ENCODE results near the gene PTPN14.

PTPN14 gene

GRCh38 chr1:214341932-214342331, 209.5 kb downstream of the PTPN14 start:
- Mint-ChIP-seq H3K9me3 (peaks cover 24% of the 10 kb centered on the region), H3K4me1 (peaks cover 11% of the 10 kb centered on the region), H3K36me3 (ENCODE audit: low read depth) (peaks cover 66% of the 10 kb centered on the region), H3K27ac (no peak overlapping the region), H3K4me3 (no peak overlapping the region), H3K27me3 (ENCODE audit: low read depth, poor library complexity) (peaks cover 4% of the 10 kb centered on the region)
- no peak for TF ChIP-seq CTCF (IDR thresholded peaks at IDR 0.05)
- DNase-seq: no peak

DNA sequence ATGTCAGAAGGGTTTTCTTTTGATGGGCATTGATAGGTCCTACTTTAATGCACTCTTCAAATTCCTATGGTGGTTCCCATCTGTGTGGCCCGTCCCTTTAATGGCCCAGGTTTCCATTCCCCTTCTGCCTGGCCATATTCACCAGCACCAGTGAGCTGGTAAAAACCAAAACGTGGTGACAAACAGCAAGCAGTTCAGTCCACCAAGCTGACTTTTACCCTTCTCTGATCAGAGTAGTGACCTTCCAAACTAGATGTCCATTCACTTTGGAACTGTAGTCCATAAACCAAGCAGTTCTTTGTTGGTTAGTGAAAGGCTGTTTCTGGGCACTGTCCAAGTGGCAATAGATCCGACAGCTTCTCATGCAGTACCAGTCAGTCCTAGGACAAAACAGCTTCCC, 209.9 kb downstream of the PTPN14 start:
- Mint-ChIP-seq H3K27me3 (ENCODE audit: low read depth, poor library complexity) (peaks cover 4% of the 10 kb centered on the region), H3K9me3 (peaks cover 24% of the 10 kb centered on the region), H3K4me3 (no peak overlapping the region), H3K27ac (no peak overlapping the region), H3K36me3 (ENCODE audit: low read depth) (peaks cover 69% of the 10 kb centered on the region), H3K4me1 (peaks cover 16% of the 10 kb centered on the region)
- DNase-seq: no peak
- no peak for TF ChIP-seq CTCF (IDR thresholded peaks at IDR 0.05)

DNA sequence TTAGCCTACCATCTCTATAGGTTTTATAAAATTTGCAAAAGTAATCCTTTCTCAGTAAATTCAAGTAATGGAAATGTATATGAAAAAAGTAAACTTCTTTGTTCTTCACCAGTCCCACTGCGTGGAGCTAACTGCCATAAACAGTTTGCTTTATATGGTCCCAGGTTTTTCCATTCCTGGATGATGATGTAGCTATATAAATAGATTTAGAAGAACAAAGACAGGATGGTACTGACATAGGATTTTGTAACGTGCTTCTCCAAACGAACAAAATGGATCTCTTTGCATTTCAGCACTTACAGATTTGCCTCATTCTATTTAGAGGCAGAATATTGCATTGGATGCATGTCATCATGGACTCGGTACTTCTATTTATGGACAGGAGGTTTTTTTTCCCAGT, 213.2 kb downstream of the PTPN14 start:
- no peaks in the 10 kb centered on the region for H3K9me3 Mint-ChIP-seq
- no peak for TF ChIP-seq CTCF (IDR thresholded peaks at IDR 0.05)
- no peak overlapping the region for H3K27ac Mint-ChIP-seq
- peaks cover 30% of the 10 kb centered on the region for H3K4me1 Mint-ChIP-seq
- peaks cover 52% of the 10 kb centered on the region for H3K36me3 Mint-ChIP-seq (ENCODE audit: low read depth)
- DNase-seq: no peak
- peaks cover 7% of the 10 kb centered on the region for H3K27me3 Mint-ChIP-seq (ENCODE audit: low read depth, poor library complexity)
- no peak overlapping the region for H3K4me3 Mint-ChIP-seq

DNA sequence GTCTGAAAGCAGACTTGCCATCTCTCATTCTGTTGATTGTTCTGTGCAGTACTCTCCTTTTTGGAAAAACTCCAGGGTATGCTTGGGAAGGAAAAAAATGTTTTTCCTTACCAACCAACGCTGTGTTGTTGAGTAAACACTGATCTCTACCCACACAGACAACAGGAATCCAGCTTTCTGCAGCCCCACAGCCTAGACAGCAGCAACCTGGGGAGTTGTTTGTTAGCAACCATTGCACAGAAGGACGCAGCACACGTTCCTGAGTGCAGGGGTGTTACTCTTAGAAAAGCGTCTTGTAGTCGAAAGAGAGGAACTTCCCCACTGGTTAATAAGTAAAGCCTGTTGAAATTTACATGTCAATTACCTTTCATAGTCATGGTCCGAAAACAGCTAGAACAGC, 213.9 kb downstream of the PTPN14 start:
- Mint-ChIP-seq H3K4me1 (peaks cover 32% of the 10 kb centered on the region), H3K27me3 (ENCODE audit: low read depth, poor library complexity) (peaks cover 7% of the 10 kb centered on the region), H3K36me3 (ENCODE audit: low read depth) (peaks cover 45% of the 10 kb centered on the region), H3K27ac (peak overlapping the region; percentile 10), H3K9me3 (no peaks in the 10 kb centered on the region), H3K4me3 (no peak overlapping the region)
- no peak for TF ChIP-seq CTCF (IDR thresholded peaks at IDR 0.05)
- no peak for DNase-seq

DNA sequence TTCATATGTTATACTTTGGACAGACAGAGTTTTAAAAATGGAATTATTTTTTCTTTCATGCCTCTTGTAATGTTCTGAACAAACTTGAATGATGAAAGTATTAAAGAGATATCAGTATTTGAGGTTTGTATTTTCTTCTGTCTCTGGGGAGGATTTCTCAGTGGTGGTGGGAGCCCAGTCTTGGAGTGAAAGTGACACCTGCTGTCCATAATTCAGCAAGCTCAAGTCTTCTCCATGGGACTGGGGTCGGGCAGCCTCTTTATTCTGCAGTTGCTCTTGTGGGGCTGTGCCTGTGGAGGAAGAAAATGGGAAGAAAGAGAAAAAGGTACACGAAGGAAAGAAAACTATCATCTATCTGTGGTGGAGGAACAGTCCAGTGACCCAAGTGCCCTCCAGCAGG, 214.4 kb downstream of the PTPN14 start:
- DNase-seq: no peak
- no peak for TF ChIP-seq CTCF (IDR thresholded peaks at IDR 0.05)
- Mint-ChIP-seq H3K4me1 (peaks cover 32% of the 10 kb centered on the region), H3K27ac (peak overlapping the region; percentile 10), H3K4me3 (no peak overlapping the region), H3K27me3 (ENCODE audit: low read depth, poor library complexity) (peaks cover 7% of the 10 kb centered on the region), H3K9me3 (no peaks in the 10 kb centered on the region), H3K36me3 (ENCODE audit: low read depth) (peaks cover 40% of the 10 kb centered on the region)

GRCh38 chr1:214335567-214335966, 215.8 kb downstream of the PTPN14 start:
- no peak for TF ChIP-seq CTCF (IDR thresholded peaks at IDR 0.05)
- Mint-ChIP-seq H3K4me3 (no peak overlapping the region), H3K27me3 (ENCODE audit: low read depth, poor library complexity) (peaks cover 7% of the 10 kb centered on the region), H3K36me3 (ENCODE audit: low read depth) (peaks cover 41% of the 10 kb centered on the region), H3K27ac (no peak overlapping the region), H3K4me1 (peaks cover 32% of the 10 kb centered on the region), H3K9me3 (no peaks in the 10 kb centered on the region)
- DNase-seq: no peak

Measured in nephron progenitor cell (in vitro differentiated cells).